ENCODE results near the gene S100A3. TPM values are rescaled to one million over a fixed set of nuclear protein-coding genes. Genes with fewer than 3 reads are reported as not detected.

The S100A3 gene
- total and polyA plus RNA-seq, 9 donors, result 0.48 to 2.5 (median 1.6) TPM; not detected in 4

DNA sequence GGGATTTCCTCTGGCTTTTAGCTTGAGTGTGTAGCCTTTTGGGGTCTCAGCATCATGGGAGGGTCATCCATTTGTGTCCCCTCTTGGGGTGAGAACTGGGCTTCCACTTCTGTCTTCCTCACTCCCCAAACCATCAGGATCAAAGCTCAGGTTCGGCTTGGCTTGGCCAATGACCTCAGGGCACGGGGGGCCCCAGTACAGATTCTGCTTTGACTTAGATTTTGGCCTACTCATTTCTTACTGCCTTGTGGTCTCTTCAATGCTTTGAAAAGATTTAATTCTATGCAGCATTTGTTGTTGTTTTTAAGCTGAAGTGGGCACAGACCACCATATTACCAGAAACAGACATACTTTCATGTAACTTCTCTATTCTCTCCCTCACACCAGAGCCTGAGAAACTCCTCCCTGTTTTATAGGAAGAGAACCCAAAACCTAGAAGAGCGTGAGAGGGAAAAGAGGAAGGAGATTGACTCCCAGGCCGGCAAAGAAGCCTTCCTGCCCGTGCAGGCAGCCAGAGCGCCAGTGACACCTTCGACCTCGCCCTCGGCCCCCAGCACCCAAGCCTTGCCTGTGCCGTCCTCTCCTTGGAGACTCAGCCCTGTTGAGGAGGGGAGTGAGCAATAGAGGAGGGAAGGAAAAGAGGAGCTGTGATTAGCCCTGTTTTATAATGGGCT, 1.9 kb upstream of the S100A3 start:
- Histone ChIP-seq H3K36me3 (no peaks in the 10 kb centered on the region), H3K4me1 (ENCODE audit: insufficient read depth) (peaks cover 23% of the 10 kb centered on the region), H3K27ac (no peak overlapping the region), H3K27me3 (no peaks in the 10 kb centered on the region), H3K9me3 (no peaks in the 10 kb centered on the region), H3K4me3 (no peak overlapping the region)
- DNase-seq, result peak in 2 of 5 donors; percentile 7 to 10
- 87 to 92% (median 92%) methylated on average over 10 of the region's 10 CpGs for WGBS, 3 donors
- intact Hi-C loops (cut with DNase I), result loop anchor here in 1 of 4 donors (10.0 kb wide), 1 partner anchor 414 kb away; the partner anchor contains the start of genes CREB3L4 and SLC39A1
- TF ChIP-seq EP300 (IDR thresholded peaks at IDR 0.05) (no peak), CTCF (IDR thresholded peaks at IDR 0.05) (no peak)

- no peak for TF ChIP-seq EP300 (IDR thresholded peaks at IDR 0.05)
- no peak for TF ChIP-seq CTCF (IDR thresholded peaks at IDR 0.05)
- TF ChIP-seq POLR2A (IDR thresholded peaks at IDR 0.05), result no peak
- Histone ChIP-seq H3K27me3 (no peaks in the 10 kb centered on the region), H3K4me1 (ENCODE audit: insufficient read depth) (peaks cover 28% of the 10 kb centered on the region), H3K36me3 (no peaks in the 10 kb centered on the region), H3K27ac (no peak overlapping the region), H3K9me3 (no peaks in the 10 kb centered on the region), H3K4me3 (no peak overlapping the region)
- no peak for DNase-seq
- intact Hi-C loops (cut with DNase I), result loop anchor here in 1 of 4 donors (10.0 kb wide), 1 partner anchor 414 kb away; the partner anchor contains the start of genes CREB3L4 and SLC39A1
- 88 to 95% (median 90%) methylated on average over 3 to 4 of the region's 4 CpGs for WGBS, 3 donors
Measured at GRCh38 chr1:153550398-153550758, 1.3 kb upstream of the S100A3 start.

- Histone ChIP-seq H3K4me3 (no peak overlapping the region), H3K36me3 (no peaks in the 10 kb centered on the region), H3K9me3 (no peaks in the 10 kb centered on the region), H3K27me3 (no peaks in the 10 kb centered on the region), H3K4me1 (ENCODE audit: insufficient read depth) (peaks cover 33% of the 10 kb centered on the region), H3K27ac (no peak overlapping the region)
- intact Hi-C loops (cut with DNase I), result loop anchor here in 1 of 4 donors (10.0 kb wide), 1 partner anchor 415 kb away; the partner anchor contains the start of genes CREB3L4 and SLC39A1
- WGBS, 3 donors, result 84 to 92% (median 92%) methylated on average over 5 to 6 of the region's 6 CpGs
- DNase-seq, result peak in 2 of 5 donors; percentile 16 to 25
- TF ChIP-seq EP300 (IDR thresholded peaks at IDR 0.05) (no peak), POLR2A (IDR thresholded peaks at IDR 0.05) (no peak), CTCF (IDR thresholded peaks at IDR 0.05) (no peak)
Measured at GRCh38 chr1:153549741-153550397, 811 bp upstream of the S100A3 start.

DNA sequence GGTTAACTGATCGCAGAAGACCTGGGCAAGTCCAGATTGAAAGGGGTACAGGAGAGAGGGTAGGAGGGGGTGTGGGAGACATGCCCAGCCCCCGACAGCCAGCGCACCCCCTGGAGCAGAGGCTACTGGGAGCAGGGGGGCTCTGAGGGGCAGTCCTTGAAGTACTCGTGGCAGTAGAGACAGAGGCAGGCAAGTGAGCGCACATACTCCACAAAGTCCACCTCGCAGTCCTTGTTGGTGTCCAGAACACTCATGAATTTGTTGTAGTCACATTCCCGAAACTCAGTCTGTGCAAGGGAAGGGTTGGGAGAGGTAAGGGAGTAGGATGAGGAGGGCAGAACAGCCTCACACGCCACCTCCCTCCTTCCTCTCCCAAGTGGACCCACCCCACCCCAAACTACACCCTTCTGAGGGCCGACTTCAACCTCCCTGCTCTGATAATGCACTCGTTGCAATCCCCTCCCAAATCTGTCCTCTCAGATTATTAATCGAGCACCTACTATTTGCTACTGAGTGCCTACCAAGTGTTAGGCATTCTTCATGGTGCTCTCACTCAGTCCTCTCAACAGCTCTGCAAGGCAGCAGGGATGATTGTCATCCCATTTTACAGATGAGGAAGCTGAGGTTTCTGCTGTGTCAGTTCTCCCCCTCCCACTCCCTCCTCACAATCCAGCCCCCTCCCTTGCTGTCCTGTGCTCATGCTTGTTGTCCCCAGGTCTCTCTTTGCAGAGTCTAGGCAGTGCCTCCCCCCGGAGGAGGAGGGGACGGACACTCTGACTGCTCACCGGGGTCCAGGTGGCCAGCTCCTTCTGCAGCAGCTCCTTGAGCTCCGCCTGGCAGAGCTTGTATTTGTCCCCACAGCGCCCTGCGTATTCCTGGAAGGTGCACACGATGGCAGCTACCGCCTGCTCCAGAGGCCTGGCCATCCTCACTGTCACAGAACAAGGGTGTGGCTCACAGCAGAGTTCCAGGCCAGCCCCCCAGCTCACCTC, 1.2 kb downstream of the S100A3 start:
- intact Hi-C loops (cut with DNase I), result no loop called here
- TF ChIP-seq CTCF (IDR thresholded peaks at IDR 0.05), result no peak
- TF ChIP-seq EP300 (IDR thresholded peaks at IDR 0.05), result no peak
- no peak for TF ChIP-seq POLR2A (IDR thresholded peaks at IDR 0.05)
- Histone ChIP-seq H3K27ac (no peak overlapping the region), H3K36me3 (no peaks in the 10 kb centered on the region), H3K9me3 (no peaks in the 10 kb centered on the region), H3K4me3 (no peak overlapping the region), H3K27me3 (no peaks in the 10 kb centered on the region), H3K4me1 (ENCODE audit: insufficient read depth) (peaks cover 28% of the 10 kb centered on the region)
- peak in 2 of 5 donors; percentile 17 to 23 for DNase-seq
- WGBS, 3 donors, result 84 to 88% (median 86%) methylated on average over 19 of the region's 19 CpGs
